Neural crest cell (in vitro differentiated cells): Measurements from ENCODE around the gene MAPT. TPM values are rescaled to one million over a fixed set of nuclear protein-coding genes. Genes with fewer than 3 reads are reported as not detected.
A peak's percentile ranks its signal among the peaks of the same experiment; 100 is the strongest.

Experiments
- DNase-seq: peaks from one replicate; pipeline ENCODE4 v3.0.0; 2021; ENCODE audit warnings: low read depth, mixed read lengths, low spot score
- H3K27ac Mint-ChIP-seq: one replicate; pipeline ENCODE4 v1.8.0; 2021; ENCODE audit warnings: mild to moderate bottlenecking, mixed read lengths; ENCODE audit not compliant: unreplicated experiment
- H3K27me3 Mint-ChIP-seq: 2 replicates; pipeline ENCODE4 v1.8.0; 2021; ENCODE audit warnings: low read depth, mild to moderate bottlenecking, mixed read lengths
- H3K36me3 Mint-ChIP-seq: 2 replicates; pipeline ENCODE4 v1.8.0; 2021; ENCODE audit warnings: low read depth, mild to moderate bottlenecking, mixed read lengths
- H3K4me1 Mint-ChIP-seq: 2 replicates; pipeline ENCODE4 v1.8.0; 2021; ENCODE audit warnings: mixed read lengths
- H3K4me3 Mint-ChIP-seq: one replicate; pipeline ENCODE4 v1.8.0; 2021; ENCODE audit warnings: mild to moderate bottlenecking, mixed read lengths
- H3K9me3 Mint-ChIP-seq: 2 replicates; pipeline ENCODE4 v1.8.0; 2021; ENCODE audit warnings: mixed read lengths
- CTCF ChIP-seq: fragments of 200-600 bp; sonication (generic); conservative IDR thresholded peaks from 2 replicates; pipeline ENCODE4 v1.5.0; 2021; ENCODE audit warnings: antibody characterized with exemption, mild to moderate bottlenecking
- long read RNA-seq: library from polyadenylated mRNA; unstranded; transcript quantifications from one replicate; pipeline ENCODE4 v2.0.0, GENCODE V29; 2020
- total RNA-seq: library from RNA; stranded (reverse); gene quantifications from 2 replicates; pipeline ENCODE4 v1.2.1, GENCODE V29; 2021

Gene MAPT
- total RNA-seq, result 9.5 and 13.0 TPM in 2 replicates
- long read RNA-seq, partial matches to known transcripts, result 0 of 1 reads
- long read RNA-seq, other reads (novel, unspliced or antisense), result 0 of 1 reads

GRCh38 chr17:45894022-45894784, at the start of gene MAPT:
Gene MAPT (plus strand): TSS chr17:45894554. CDS start chr17:45962338, 67,784 bp downstream.
- Mint-ChIP-seq H3K27me3 (peaks cover 86% of the 10 kb centered on the region), H3K4me1 (peaks cover 19% of the 10 kb centered on the region), H3K36me3 (no peaks in the 10 kb centered on the region), H3K4me3 (peak within 1 kb of the TSS; percentile 86), H3K9me3 (no peaks in the 10 kb centered on the region), H3K27ac (peak within 1 kb of the TSS; percentile 95)
- peak; percentile 97 for TF ChIP-seq CTCF
- DNase-seq, result peak; percentile 90

DNA sequence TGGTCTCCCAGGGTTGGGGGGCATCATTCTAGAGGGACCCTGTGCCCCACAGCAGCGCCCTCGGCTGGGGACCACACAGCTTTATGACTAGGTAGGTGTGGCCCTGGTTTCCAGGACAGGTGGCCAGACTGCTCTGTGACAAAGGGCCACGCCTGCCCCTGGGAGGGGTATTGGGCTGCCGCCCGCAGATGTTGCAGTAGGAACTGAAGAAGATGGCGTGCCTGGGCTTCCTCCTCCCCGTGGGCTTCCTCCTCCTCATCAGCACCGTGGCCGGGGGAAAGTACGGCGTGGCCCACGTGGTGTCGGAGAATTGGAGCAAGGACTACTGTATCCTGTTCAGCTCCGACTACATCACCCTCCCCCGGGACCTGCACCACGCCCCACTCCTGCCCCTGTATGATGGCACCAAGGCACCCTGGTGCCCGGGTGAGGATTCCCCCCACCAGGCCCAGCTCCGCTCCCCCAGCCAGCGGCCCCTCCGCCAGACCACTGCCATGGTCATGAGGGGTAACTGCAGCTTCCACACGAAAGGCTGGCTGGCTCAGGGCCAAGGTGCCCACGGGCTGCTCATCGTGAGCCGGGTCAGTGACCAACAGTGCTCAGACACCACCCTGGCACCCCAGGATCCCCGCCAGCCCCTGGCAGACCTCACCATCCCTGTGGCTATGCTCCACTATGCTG, 49.5 kb upstream of the MAPT start, which contains the start of gene SPPL2C:
Gene SPPL2C, plus strand, starts transcription at position 187 of the 681 bp plus-strand sequence. Its CDS starts 26 bp downstream, at position 213.
- no peaks in the 10 kb centered on the region for H3K4me1 Mint-ChIP-seq
- no peaks in the 10 kb centered on the region for H3K36me3 Mint-ChIP-seq
- no peak within 1 kb of the TSS for H3K4me3 Mint-ChIP-seq
- no peak for DNase-seq
- no peak for TF ChIP-seq CTCF
- no peak within 1 kb of the TSS for H3K27ac Mint-ChIP-seq
- peaks cover 5% of the 10 kb centered on the region for H3K27me3 Mint-ChIP-seq
- H3K9me3 Mint-ChIP-seq, result no peaks in the 10 kb centered on the region

GRCh38 chr17:45845376-45846185, 48.8 kb upstream of the MAPT start:
- no peak overlapping the region for H3K27ac Mint-ChIP-seq
- H3K9me3 Mint-ChIP-seq, result no peaks in the 10 kb centered on the region
- TF ChIP-seq CTCF, result no peak
- no peak overlapping the region for H3K4me3 Mint-ChIP-seq
- H3K4me1 Mint-ChIP-seq, result no peaks in the 10 kb centered on the region
- H3K36me3 Mint-ChIP-seq, result no peaks in the 10 kb centered on the region
- no peak for DNase-seq
- H3K27me3 Mint-ChIP-seq, result peaks cover 5% of the 10 kb centered on the region

DNA sequence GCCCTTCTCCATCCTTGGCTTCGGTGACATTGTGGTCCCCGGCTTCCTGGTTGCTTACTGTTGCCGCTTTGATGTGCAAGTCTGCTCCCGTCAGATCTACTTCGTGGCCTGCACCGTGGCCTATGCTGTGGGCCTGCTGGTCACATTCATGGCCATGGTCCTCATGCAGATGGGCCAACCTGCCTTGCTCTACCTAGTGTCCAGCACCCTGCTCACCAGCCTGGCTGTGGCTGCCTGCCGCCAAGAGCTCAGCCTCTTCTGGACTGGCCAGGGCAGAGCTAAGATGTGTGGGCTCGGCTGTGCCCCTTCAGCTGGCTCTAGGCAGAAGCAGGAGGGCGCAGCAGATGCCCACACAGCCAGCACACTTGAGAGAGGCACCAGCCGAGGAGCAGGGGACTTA, 48.1 kb upstream of the MAPT start:
- no peak for DNase-seq
- TF ChIP-seq CTCF, result no peak
- Mint-ChIP-seq H3K9me3 (no peaks in the 10 kb centered on the region), H3K4me3 (no peak overlapping the region), H3K4me1 (no peaks in the 10 kb centered on the region), H3K27ac (no peak overlapping the region), H3K27me3 (peaks cover 10% of the 10 kb centered on the region), H3K36me3 (no peaks in the 10 kb centered on the region)

DNA sequence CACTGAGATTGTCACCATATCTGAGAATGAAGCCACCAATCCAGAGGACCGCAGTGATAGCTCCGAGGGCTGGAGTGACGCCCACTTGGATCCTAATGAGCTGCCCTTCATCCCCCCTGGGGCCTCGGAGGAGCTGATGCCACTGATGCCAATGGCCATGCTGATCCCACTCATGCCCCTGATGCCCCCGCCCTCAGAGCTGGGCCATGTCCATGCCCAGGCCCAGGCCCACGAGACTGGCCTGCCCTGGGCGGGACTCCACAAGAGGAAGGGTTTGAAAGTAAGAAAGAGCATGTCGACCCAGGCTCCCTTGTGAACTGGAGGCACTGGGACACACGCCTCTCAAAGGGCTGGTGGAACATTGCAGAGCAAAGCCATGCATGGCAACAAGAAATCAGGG, 47.7 kb upstream of the MAPT start:
- Mint-ChIP-seq H3K9me3 (no peaks in the 10 kb centered on the region), H3K4me3 (no peak overlapping the region), H3K36me3 (no peaks in the 10 kb centered on the region), H3K4me1 (no peaks in the 10 kb centered on the region), H3K27me3 (peaks cover 11% of the 10 kb centered on the region), H3K27ac (no peak overlapping the region)
- no peak for DNase-seq
- TF ChIP-seq CTCF, result no peak
